H9 (cell line): ENCODE data around the gene HDAC7. TPM values are rescaled to one million over a fixed set of nuclear protein-coding genes. Genes with fewer than 3 reads are reported as not detected.

ENCODE experiments used
- DNase-seq: peaks from one replicate; pipeline ENCODE4 v3.0.0-alpha.2; 2017
- H2AFZ ChIP-seq: one replicate; pipeline ENCODE4 v1.6.1; 2013; ENCODE audit warnings: mild to moderate bottlenecking, low read length, control low read depth, moderate library complexity
- H2AK5ac ChIP-seq: 2 replicates; pipeline ENCODE4 v1.6.1; 2013; ENCODE audit warnings: low read length, control low read depth, mixed read lengths; ENCODE audit not compliant: insufficient read length
- H2BK120ac ChIP-seq: one replicate; pipeline ENCODE4 v1.6.1; 2013; ENCODE audit warnings: low read depth, mild to moderate bottlenecking, low read length, control low read depth, inconsistent platforms; ENCODE audit not compliant: poor library complexity, severe bottlenecking
- H2BK12ac ChIP-seq: 2 replicates; pipeline ENCODE4 v1.6.1; 2013; ENCODE audit warnings: low read length, control low read depth, mixed read lengths, low read depth; ENCODE audit not compliant: insufficient read length
- H2BK15ac ChIP-seq: 2 replicates; pipeline ENCODE4 v1.6.1; 2013; ENCODE audit warnings: low read depth, low read length, control low read depth
- H2BK20ac ChIP-seq: one replicate; pipeline ENCODE4 v1.6.1; 2013; ENCODE audit warnings: low read depth, mild to moderate bottlenecking, low read length, control low read depth, inconsistent platforms; ENCODE audit not compliant: poor library complexity, severe bottlenecking
- H2BK5ac ChIP-seq: 2 replicates; pipeline ENCODE4 v1.6.1; 2013; ENCODE audit warnings: low read length, control low read depth, mixed read lengths; ENCODE audit not compliant: insufficient read length
- H3K14ac ChIP-seq: 2 replicates; pipeline ENCODE4 v1.6.1; 2013; ENCODE audit warnings: low read length, control low read depth; ENCODE audit not compliant: insufficient read depth
- H3K18ac ChIP-seq: 2 replicates; pipeline ENCODE4 v1.6.1; 2013; ENCODE audit warnings: low read depth, mild to moderate bottlenecking, mixed read lengths, low read length, control low read depth; ENCODE audit not compliant: insufficient read length
- H3K23ac ChIP-seq: 2 replicates; pipeline ENCODE4 v1.6.1; 2013; ENCODE audit warnings: low read length, control low read depth, mixed read lengths, low read depth; ENCODE audit not compliant: insufficient read length
- H3K23me2 ChIP-seq: 2 replicates; pipeline ENCODE4 v1.6.1; 2013; ENCODE audit warnings: low read depth, mild to moderate bottlenecking, mixed read lengths, low read length, control low read depth; ENCODE audit not compliant: insufficient read length, poor library complexity, severe bottlenecking
- H3K27ac ChIP-seq: 2 replicates; pipeline ENCODE4 v1.5.1; 2013; ENCODE audit warnings: low read length, control low read depth, mixed read lengths, low read depth; ENCODE audit not compliant: insufficient read length
- H3K27me3 ChIP-seq: 2 replicates; pipeline ENCODE4 v1.6.1; 2013; ENCODE audit warnings: low read length, control low read depth, inconsistent platforms; ENCODE audit not compliant: insufficient read depth
- H3K4ac ChIP-seq: 2 replicates; pipeline ENCODE4 v1.6.1; 2013; ENCODE audit warnings: low read depth, mild to moderate bottlenecking, control low read depth, inconsistent platforms, low read length, moderate library complexity
- H3K4me1 ChIP-seq: 2 replicates; pipeline ENCODE4 v1.6.1; 2013; ENCODE audit warnings: low read length, control low read depth, inconsistent platforms; ENCODE audit not compliant: insufficient read depth
- H3K4me2 ChIP-seq: 2 replicates; pipeline ENCODE4 v1.6.1; 2013; ENCODE audit warnings: low read length, control low read depth, mixed read lengths; ENCODE audit not compliant: insufficient read length, insufficient read depth
- H3K56ac ChIP-seq: 2 replicates; pipeline ENCODE4 v1.6.1; 2013; ENCODE audit warnings: low read depth, mild to moderate bottlenecking, mixed read lengths, low read length, control low read depth; ENCODE audit not compliant: insufficient read length
- H3K79me1 ChIP-seq: 2 replicates; pipeline ENCODE4 v1.6.1; 2013; ENCODE audit warnings: low read depth, mild to moderate bottlenecking, moderate library complexity, low read length, control low read depth, inconsistent platforms; ENCODE audit not compliant: insufficient read depth, poor library complexity, severe bottlenecking
- H3K79me2 ChIP-seq: 2 replicates; pipeline ENCODE4 v1.6.1; 2013; ENCODE audit warnings: low read length, control low read depth, inconsistent platforms; ENCODE audit not compliant: insufficient read depth
- H3K9ac ChIP-seq: 2 replicates; pipeline ENCODE4 v1.6.1; 2013; ENCODE audit warnings: low read length, control low read depth, mixed read lengths; ENCODE audit not compliant: insufficient read length; ENCODE audit errors: extremely low read depth
- H3K9me3 ChIP-seq: one replicate; pipeline ENCODE4 v1.6.1; 2013; ENCODE audit warnings: low read depth, low read length, inconsistent platforms; ENCODE audit not compliant: control insufficient read depth
- H3T11ph ChIP-seq: one replicate; pipeline ENCODE4 v1.6.1; 2013; ENCODE audit warnings: mild to moderate bottlenecking, low read length, control low read depth, inconsistent platforms
- H4K20me1 ChIP-seq: one replicate; pipeline ENCODE4 v1.6.1; 2013; ENCODE audit not compliant: control insufficient read depth, insufficient read length, insufficient read depth
- H4K5ac ChIP-seq: 2 replicates; pipeline ENCODE4 v1.6.1; 2013; ENCODE audit warnings: low read depth, mild to moderate bottlenecking, mixed read lengths, low read length, control low read depth; ENCODE audit not compliant: insufficient read length
- H4K8ac ChIP-seq: replicated peaks from 2 replicates; pipeline ENCODE4 v1.6.1; 2013; ENCODE audit warnings: low read length, control low read depth, mixed read lengths, low read depth; ENCODE audit not compliant: insufficient read length
- H4K91ac ChIP-seq: 2 replicates; pipeline ENCODE4 v1.6.1; 2013; ENCODE audit warnings: low read depth, mild to moderate bottlenecking, moderate library complexity, mixed read lengths, low read length, control low read depth; ENCODE audit not compliant: insufficient read length
- H3K27ac Mint-ChIP-seq, 3 experiments: 2 replicates in 2 of 3; 3 replicates in 1 of 3; pipeline ENCODE4 v1.8.0; 2020 to 2021; ENCODE audit warnings: mixed read lengths in 3 of 3, mild to moderate bottlenecking in 1 of 3, moderate library complexity in 1 of 3
- H3K27me3 Mint-ChIP-seq: 2 replicates; pipeline ENCODE4 v1.8.0; 2021; ENCODE audit warnings: low read depth, mild to moderate bottlenecking, moderate library complexity, mixed read lengths
- H3K36me3 Mint-ChIP-seq, 3 experiments: 2 replicates in 2 of 3; 3 replicates in 1 of 3; pipeline ENCODE4 v1.8.0; 2020 to 2021; ENCODE audit warnings: low read depth in 3 of 3, mixed read lengths in 3 of 3; ENCODE audit not compliant: insufficient read depth in 1 of 3
- H3K4me1 Mint-ChIP-seq, 2 experiments: 2 replicates each; pipeline ENCODE4 v1.8.0; 2020; ENCODE audit warnings: mixed read lengths in 2 of 2
- H3K4me3 Mint-ChIP-seq, 2 experiments: 2 replicates in 1 of 2; 3 replicates in 1 of 2; pipeline ENCODE4 v1.8.0; 2020 to 2021; ENCODE audit warnings: mild to moderate bottlenecking in 2 of 2, mixed read lengths in 2 of 2, moderate library complexity in 1 of 2
- H3K9me3 Mint-ChIP-seq, 2 experiments: 2 replicates in 1 of 2; 3 replicates in 1 of 2; pipeline ENCODE4 v1.8.0; 2020; ENCODE audit warnings: mild to moderate bottlenecking in 2 of 2, mixed read lengths in 2 of 2, moderate library complexity in 1 of 2
- WGBS: extraction: QIAGEN DNeasy Blood & Tissue Kit; methylation state at CpG from one replicate; pipeline ENCODE4 v1.1.7; 2013; ENCODE audit warnings: missing lambda C conversion rate, low lambda C conversion rate, mixed read lengths; ENCODE audit not compliant: insufficient read length; ENCODE audit errors: extremely low coverage; 5-methylcytosine and 5-hydroxymethylcytosine counted together
- total RNA-seq: library from RNA; stranded (reverse); gene quantifications from 2 replicates; pipeline ENCODE4 v1.2.1, GENCODE V29; 2021
- TF ChIP-seq, protein P1 (sequence below): fragments of 200-600 bp; sonication (generic); conservative IDR thresholded peaks from 3 replicates; pipeline ENCODE4 v1.8.0; 2021; ENCODE audit warnings: antibody characterized with exemption, mild to moderate bottlenecking

Gene HDAC7
- total RNA-seq, 1 experiment from 2014 or later, result 72.1 TPM

DNA sequence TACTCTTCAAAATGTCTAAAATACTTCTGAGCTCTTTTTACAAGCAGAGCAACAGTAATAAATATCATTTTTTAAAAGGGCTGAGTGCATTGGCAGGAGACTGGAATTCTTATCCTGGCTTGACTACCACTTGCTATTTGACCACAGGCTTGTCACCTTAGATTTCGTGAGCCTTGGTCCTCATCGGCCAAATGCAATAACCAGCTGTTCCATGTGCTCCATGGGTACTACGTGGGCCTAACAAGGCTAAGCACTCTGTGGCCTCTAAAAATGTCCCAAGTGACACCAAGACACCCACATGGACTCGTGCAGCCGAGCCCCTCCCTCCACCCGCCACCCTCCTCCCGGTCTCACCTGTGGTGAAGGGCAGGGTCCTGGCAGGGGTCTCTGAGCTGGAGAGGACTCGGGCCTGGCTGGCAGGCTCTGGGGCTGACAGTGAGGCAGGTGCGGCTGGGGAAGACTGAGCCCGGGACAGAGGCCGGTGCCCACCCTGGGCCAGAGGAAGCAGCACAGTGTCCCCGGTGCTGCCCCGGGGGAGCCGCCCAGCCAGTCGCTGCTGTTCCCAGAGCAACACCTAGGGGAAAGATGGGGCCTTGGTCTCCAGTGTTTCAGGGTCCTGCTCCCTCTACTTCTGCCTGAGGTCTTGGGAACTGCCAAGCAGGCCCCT lies 26.6 kb downstream of the HDAC7 start:
- Histone ChIP-seq H2BK20ac (no peak overlapping the region), H3K4me2 (no peak overlapping the region), H4K5ac (no peak overlapping the region), H3K27ac (no peak overlapping the region), H3T11ph (no peak overlapping the region), H4K91ac (no peak overlapping the region), H2BK15ac (no peak overlapping the region), H3K23ac (no peak overlapping the region), H4K8ac (no peak overlapping the region), H2AK5ac (no peak overlapping the region), H2AFZ (no peak overlapping the region), H4K20me1 (peaks cover 2% of the 10 kb centered on the region), H3K9me3 (no peaks in the 10 kb centered on the region), H3K4me1 (no peaks in the 10 kb centered on the region), H3K4ac (no peak overlapping the region), H3K18ac (no peak overlapping the region), H3K14ac (no peak overlapping the region), H3K79me2 (no peaks in the 10 kb centered on the region), H3K56ac (no peak overlapping the region), H3K9ac (no peak overlapping the region), H2BK12ac (no peak overlapping the region), H2BK120ac (no peak overlapping the region), H3K79me1 (no peaks in the 10 kb centered on the region), H3K27me3 (no peaks in the 10 kb centered on the region), H3K23me2 (no peaks in the 10 kb centered on the region), H2BK5ac (no peak overlapping the region)
- H3K27me3 Mint-ChIP-seq, result no peaks in the 10 kb centered on the region
- H3K9me3 Mint-ChIP-seq, result no peaks in the 10 kb centered on the region; a peak in 1 of 5 replicates
- no CpG with 5 or more reads among the region's 15 CpGs for WGBS
- H3K36me3 Mint-ChIP-seq, result peaks cover 27 to 66% (median 65%) of the 10 kb centered on the region in 3 experiments; a peak in 6 of 7 replicates
- H3K27ac Mint-ChIP-seq, result no peak overlapping the region; a peak in 1 of 7 replicates
- no peak for DNase-seq
- peaks cover 0 to 10% of the 10 kb centered on the region in 2 experiments; a peak in 2 of 4 replicates for H3K4me1 Mint-ChIP-seq
- TF ChIP-seq, protein P1, sequence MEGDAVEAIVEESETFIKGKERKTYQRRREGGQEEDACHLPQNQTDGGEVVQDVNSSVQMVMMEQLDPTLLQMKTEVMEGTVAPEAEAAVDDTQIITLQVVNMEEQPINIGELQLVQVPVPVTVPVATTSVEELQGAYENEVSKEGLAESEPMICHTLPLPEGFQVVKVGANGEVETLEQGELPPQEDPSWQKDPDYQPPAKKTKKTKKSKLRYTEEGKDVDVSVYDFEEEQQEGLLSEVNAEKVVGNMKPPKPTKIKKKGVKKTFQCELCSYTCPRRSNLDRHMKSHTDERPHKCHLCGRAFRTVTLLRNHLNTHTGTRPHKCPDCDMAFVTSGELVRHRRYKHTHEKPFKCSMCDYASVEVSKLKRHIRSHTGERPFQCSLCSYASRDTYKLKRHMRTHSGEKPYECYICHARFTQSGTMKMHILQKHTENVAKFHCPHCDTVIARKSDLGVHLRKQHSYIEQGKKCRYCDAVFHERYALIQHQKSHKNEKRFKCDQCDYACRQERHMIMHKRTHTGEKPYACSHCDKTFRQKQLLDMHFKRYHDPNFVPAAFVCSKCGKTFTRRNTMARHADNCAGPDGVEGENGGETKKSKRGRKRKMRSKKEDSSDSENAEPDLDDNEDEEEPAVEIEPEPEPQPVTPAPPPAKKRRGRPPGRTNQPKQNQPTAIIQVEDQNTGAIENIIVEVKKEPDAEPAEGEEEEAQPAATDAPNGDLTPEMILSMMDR, result no peak
- H3K4me3 Mint-ChIP-seq, result no peak overlapping the region
